Activated CD8-positive, alpha-beta memory T cell treated with anti-CD3 and anti-CD28 coated beads for 48 hours (primary cell): ENCODE results near the gene HSFX2.
"Not testable (repeated sequence)": the region's sequence is repeated elsewhere in the genome, so short reads cannot be mapped to it uniquely, and the experiment has no call there.

Source experiments
- DNase-seq, 3 experiments: peaks; one replicate each; pipeline ENCODE4 v3.0.0-alpha.2; 2020; ENCODE audit warnings: low read depth in 2 of 3, low spot score in 2 of 3

The HSFX2 gene

DNA sequence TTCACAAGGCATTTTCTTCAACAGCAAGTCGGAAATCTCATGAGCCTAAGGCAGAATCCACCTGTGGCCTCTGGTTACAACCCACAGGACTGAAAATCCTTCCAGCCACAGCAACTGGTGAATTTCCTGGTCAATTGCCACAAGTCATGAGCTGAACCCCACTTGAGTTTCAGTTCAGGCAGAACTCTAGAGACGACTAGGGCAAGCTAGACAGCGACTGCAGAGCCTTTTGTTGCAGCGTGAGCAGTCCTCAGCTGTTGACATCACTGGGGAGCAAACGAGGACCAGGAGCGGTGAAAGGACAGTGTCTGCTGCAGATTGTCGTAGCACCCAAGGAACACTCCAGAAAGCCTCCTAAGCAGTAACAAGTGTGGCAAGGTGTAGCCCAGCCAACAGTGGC, 829 bp upstream of the HSFX2 start:
- DNase-seq, result not testable (repeated sequence)

- not testable (repeated sequence) for DNase-seq
Observed at GRCh38 chrX:149590993-149591392, 4.1 kb downstream of the HSFX2 start.

GRCh38 chrX:149587359-149587758, 7.8 kb downstream of the HSFX2 start, which contains the start of gene MAGEA9B:
Gene MAGEA9B, minus strand, starts transcription at chrX:149587459. Its CDS starts 4,280 bp downstream, at chrX:149583179.
- DNase-seq, result not testable (repeated sequence)

DNA sequence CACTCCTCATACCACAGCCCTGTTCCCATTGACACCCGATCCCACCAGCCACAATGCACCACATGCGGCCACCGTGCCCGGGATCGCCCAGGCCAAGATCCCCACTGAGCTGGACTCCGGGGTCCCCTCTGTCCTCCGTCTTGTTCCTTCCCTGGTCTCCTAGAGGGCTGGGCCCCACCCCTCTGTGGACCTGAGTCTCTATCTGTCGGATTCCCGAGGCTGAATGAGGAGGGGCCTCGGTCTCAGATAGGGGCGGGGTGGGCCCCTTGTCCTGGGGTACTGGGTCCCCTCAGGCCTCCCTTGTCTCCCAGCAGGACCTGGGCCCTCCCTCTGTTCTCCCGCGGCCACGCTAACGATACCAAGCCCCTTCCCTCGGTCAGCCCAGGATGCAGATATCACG, 9.5 kb downstream of the HSFX2 start:
- DNase-seq, result not testable (repeated sequence)

GRCh38 chrX:149573456-149573855, 21.7 kb downstream of the HSFX2 start:
- DNase-seq, result not testable (repeated sequence)

DNA sequence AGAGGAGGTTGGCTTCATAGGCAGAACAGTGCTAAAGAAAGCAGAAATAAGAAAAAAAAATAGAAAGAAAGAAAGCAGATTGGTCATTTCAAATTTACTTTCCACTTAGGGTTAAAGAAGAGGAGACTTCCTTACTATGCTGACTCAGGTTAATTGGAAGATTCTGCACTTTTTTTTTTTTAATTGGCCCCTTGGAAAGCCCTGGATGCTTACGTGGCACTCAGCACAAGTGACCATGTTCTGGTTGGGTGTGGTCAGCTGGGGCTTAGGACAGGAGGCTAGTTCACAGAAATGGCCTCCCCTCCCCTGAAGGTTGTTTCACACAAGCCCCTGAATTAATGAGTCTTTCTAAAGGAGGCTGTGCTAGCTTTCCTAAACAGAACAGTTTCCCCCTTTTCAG, 22.4 kb downstream of the HSFX2 start:
- no peak for DNase-seq

GRCh38 chrX:149571770-149572169, 23.3 kb downstream of the HSFX2 start:
- no peak for DNase-seq

DNA sequence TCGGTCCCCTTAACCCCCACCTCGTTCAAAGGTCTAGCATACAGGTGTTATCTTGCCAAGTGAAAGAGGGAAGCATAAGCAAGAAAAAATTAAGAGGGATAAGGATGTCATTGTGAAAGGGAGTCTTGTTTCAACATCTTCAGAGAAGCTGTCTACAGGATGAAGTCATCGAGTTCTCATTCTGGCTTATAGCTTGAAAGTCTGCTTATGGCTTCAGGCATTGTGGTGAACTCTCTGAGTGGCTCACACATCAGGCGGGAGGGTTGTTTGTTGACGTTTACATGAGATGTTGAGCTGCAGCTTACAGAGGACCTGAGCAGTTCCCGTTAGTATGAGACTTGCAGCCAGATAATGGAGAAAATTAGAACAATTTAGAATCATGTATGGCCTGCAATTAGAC, 24.4 kb downstream of the HSFX2 start:
- no peak for DNase-seq

GRCh38 chrX:149569770-149570169, 25.3 kb downstream of the HSFX2 start:
- DNase-seq, result no peak

DNA sequence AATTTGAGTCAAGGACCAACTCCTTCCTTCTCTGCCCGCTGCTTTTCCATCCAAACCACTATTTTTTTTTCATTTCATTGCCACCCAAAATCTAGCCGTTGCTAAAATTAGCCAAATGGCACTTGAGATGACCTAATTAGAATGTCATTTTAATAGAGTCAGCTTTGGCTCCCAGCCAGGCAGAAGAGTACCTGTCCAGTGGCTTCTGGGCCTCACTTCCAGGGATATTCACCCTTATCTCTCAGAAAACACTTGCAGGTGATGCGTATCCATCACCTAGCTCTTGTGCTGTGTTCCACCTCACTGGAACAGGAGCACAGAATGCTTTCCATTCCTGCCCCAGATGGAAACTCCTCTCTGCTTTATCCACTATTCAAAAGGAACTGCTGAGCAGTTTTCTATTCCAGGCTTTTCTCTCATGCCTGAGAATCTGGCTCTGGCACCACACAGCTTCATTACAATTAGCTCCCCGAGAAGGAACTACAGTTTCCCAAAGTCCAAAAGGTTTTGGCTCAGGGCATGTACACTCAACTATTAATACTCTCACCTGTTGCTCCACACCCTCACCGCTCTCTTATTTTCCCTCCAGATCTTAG, 26.3 kb downstream of the HSFX2 start:
- no peak for DNase-seq

DNA sequence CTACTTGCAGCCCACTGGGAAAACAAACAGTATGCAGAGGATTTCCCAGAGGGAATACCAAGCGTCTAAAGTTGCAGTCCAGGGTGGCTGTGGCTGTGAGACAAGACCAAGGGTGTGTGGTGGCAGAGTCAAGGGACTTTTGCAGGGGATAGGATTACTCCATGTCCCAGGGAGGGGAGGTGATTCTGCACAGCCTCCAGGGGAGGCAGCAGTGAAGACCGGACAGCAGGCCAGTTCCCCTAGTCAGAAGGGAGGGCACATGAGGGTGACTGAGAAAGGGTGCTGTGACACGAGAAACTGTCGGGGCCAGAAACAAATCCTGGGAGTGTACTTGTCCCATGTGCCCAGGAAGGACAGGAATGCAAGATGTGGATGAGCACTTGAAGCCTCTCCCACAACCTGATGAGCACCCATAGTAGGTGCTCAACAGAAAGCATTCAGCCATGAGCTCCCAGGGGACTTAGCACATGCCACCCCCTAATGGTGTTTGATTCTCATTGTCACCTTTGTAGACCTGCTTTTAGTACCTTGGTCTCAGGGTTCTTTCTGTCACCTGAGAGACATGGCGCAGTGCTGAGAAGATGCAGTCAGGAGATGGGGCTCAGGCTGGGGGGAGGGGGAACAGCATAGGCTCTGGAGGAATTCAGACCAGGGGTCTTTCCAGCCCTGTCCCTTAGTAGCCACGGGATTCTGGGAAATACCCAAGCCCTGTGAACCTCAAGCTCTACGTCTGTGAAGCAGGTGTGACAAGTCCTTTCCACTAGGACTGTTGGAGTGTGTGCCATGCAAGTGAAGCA, 27.3 kb downstream of the HSFX2 start:
- no peak for DNase-seq

- no peak for DNase-seq
Observed at GRCh38 chrX:149563359-149563758, 31.8 kb downstream of the HSFX2 start.

DNA sequence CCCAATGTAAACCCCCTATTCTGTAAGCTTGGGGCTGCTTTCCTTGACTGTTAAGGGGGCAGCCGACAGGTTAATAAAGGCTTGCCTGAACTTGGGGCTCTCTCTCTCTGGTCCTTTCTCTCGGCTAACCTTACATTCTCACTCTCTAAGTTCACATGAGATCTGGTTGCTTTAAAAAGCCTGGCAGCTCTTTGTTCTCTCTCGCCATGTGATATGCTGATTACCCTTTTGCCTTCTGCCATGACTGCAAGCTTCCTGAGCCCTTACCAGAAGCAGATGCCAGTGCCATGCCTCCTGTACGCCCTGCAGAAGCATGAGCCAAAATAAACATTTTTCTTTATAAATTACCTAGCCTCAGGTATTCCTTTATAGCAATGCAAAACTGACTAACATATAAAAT, 39.9 kb downstream of the HSFX2 start:
- not testable (repeated sequence) for DNase-seq

- not testable (repeated sequence) for DNase-seq
Observed at GRCh38 chrX:149551939-149552248, 43.2 kb downstream of the HSFX2 start.

DNA sequence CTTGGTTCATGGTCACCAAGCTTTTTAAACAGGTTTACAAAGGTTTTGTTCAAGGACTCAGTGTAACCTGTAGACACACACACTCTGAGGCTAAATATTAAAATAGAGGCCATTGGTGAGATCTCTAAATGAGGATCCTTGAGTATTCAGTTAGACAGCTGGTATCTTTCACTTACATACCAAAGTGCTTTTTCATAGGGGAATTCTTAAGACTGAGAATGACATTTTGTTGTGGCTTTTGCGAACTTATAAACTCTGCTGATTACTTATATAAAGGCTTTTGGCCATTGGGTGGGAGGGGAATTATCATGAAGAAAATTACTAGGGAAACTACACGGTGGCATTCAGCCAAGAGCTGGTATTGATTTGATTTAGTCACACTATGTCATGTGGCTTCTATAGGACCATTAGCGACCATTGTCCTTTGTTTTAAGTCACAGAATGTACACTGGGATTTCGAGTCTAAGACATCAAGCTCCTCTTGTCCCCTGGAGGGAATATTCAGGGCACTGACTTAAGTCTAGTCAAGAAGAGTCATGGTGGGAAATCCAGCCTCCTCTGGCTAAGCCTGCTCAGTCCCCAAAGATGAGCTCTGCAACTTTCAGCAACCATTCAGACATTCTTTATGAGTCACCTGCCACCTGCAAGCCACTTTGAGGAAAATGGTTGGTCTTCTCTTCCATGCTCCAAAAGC, 43.7 kb downstream of the HSFX2 start:
- not testable (repeated sequence) for DNase-seq

DNA sequence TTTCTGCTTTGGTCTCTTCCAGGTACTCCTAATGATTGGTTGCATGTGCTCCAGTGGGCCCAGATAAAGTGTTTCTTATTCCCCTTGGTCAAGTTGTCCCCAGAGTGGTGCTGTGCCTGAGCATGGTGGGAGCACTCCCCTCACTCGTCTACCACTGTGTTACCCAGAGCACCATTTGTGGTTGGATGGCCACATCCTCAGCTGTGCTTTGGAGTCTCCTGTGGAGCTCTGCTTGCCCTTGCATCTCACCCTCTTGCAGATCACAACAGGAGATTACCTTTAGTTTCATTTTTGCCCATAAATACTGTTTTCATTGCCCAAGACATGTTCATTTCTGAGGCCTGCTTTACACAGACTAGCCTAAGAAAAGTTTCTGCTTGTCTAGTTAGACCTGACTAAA, 44.7 kb downstream of the HSFX2 start:
- not testable (repeated sequence) for DNase-seq

DNA sequence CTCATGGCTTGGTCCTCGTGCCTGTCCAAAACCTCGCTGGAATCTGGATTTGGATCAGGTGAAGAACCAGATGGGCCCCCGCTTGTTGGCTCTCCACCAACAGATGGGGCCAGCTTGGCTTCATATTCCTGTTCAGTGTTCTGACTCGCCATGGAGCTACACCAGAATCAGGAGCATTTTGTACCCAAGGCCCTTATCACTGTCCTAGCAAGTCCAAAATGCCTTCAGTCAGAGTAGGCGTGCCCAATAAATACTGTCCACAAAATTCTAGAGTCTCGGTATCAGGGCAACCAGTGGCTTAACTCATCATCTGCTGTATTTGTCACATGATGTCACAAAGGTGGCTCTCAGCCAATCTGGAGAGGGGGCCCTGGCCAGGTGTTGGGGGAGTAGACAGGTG, 45.4 kb downstream of the HSFX2 start, which contains the start of gene HSFX3:
Gene HSFX3, minus strand, starts transcription at position 224 of the 400 bp plus-strand sequence. Its CDS starts 72 bp downstream, at position 152.
- not testable (repeated sequence) for DNase-seq

GRCh38 chrX:149547782-149548181, 47.3 kb downstream of the HSFX2 start:
- DNase-seq, result not testable (repeated sequence)

DNA sequence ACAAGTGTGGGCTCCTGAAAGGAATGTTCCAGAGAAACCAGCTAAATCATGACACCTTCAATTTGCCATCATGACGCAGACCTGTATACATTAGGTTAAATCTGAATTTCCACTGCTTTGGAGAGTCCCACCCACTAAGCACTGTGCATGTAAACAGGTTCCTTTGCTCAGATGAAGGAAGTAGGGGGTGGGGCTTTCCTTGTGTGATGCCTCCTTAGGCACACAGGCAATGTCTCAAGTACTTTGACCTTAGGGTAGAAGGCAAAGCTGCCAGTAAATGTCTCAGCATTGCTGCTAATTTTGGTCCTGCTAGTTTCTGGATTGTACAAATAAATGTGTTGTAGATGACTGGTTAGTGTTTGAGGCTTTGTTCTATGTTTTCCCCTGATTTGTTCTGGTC, 48.2 kb downstream of the HSFX2 start:
- not testable (repeated sequence) for DNase-seq

DNA sequence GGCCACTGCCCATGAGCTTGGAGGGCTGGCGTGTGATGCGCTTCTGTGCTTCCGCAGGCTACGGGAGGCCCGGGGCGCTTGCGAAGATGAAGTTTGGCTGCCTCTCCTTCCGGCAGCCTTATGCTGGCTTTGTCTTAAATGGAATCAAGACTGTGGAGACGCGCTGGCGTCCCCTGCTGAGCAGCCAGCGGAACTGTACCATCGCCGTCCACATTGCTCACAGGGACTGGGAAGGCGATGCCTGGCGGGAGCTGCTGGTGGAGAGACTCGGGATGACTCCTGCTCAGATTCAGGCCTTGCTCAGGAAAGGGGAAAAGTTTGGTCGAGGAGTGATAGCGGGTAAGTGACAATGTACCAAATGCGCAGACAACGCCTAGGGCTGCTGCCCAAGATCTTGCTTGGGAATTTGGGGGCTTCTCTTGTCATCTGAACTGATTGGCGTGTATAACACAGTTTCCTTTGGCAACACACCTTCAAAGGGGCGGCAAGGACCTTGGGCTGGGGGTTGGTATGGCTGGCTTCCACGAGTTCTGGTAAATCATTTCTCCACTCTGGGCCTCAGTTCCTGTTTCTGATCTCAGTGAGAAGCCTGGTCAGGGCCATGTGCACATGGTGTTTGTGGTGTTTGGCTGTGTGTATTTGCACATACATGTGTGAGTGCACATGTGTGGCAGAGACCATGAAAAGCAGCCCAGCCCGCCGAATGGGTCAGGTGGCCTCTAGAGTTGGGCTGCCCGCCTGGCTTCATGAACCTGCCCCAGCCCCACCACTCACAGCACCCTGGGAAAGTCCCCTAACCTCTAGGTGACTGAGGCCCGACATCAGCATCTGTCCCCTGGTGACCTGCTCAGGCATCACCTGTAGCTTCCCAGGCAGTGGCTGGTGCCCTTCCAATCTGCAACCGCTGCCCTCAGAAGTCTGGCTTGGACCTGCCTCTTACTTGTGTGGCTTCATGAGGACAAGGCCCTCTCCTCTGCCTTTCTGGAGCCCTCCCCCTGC, 49.3 kb downstream of the HSFX2 start:
- not testable (repeated sequence) for DNase-seq
